ENCODE results near the gene SPEM1. TPM values are rescaled to one million over a fixed set of nuclear protein-coding genes. Genes with fewer than 3 reads are reported as not detected.

SPEM1 gene
- total and polyA plus RNA-seq, 5 donors: not detected

GRCh38 chr17:7437369-7437863 lies 17.3 kb downstream of the SPEM1 start:
- intact Hi-C loops (cut with DNase I): loop anchor here (5.0 to 10.0 kb wide), 5 partner anchors 40 to 127 kb away; partner anchors contain the start of genes TMEM95 (in 3 of the 4), KCTD11 (in 2 of the 4), ZBTB4 (in 2 of the 4) and SENP3 (in 1 of the 4)
- Histone ChIP-seq H3K4me3 (ENCODE audit: low read length) (peak overlapping the region; percentile 42), H3K27me3 (ENCODE audit: control insufficient read depth, insufficient read depth) (no peaks in the 10 kb centered on the region), H3K9me3 (ENCODE audit: control insufficient read depth, low read length) (no peaks in the 10 kb centered on the region), H3K27ac (ENCODE audit: low read length) (peak overlapping the region; percentile 77), H3K4me1 (ENCODE audit: control insufficient read depth, insufficient read depth, low read length) (no peaks in the 10 kb centered on the region)
- ATAC-seq (no peak), DNase-seq (peak in 1 of 3 donors; percentile 66)
- 20% methylated on average over 31 of the region's 31 CpGs for WGBS

GRCh38 chr17:7437950-7438614 lies 18.0 kb downstream of the SPEM1 start:
- intact Hi-C loops (cut with DNase I): loop anchor here (5.0 to 10.0 kb wide), 5 partner anchors 39 to 127 kb away; partner anchors contain the start of genes TMEM95 (in 3 of the 4), KCTD11 (in 2 of the 4), ZBTB4 (in 2 of the 4) and SENP3 (in 1 of the 4)
- Histone ChIP-seq H3K9me3 (ENCODE audit: control insufficient read depth, low read length) (no peaks in the 10 kb centered on the region), H3K27me3 (ENCODE audit: control insufficient read depth, insufficient read depth) (no peaks in the 10 kb centered on the region), H3K27ac (ENCODE audit: low read length) (peak overlapping the region; percentile 77), H3K4me1 (ENCODE audit: control insufficient read depth, insufficient read depth, low read length) (no peaks in the 10 kb centered on the region), H3K4me3 (ENCODE audit: low read length) (peak overlapping the region; percentile 42)
- peak; percentile 36 to 39 for ATAC-seq
- peak; percentile 86 to 94 (median 93) for DNase-seq
- WGBS: 5% methylated on average over 48 of the region's 48 CpGs

GRCh38 chr17:7438656-7439460 lies 18.7 kb downstream of the SPEM1 start:
- Histone ChIP-seq H3K9me3 (ENCODE audit: control insufficient read depth, low read length) (no peaks in the 10 kb centered on the region), H3K4me3 (ENCODE audit: low read length) (peak overlapping the region; percentile 51), H3K4me1 (ENCODE audit: control insufficient read depth, insufficient read depth, low read length) (no peaks in the 10 kb centered on the region), H3K27ac (ENCODE audit: low read length) (peak overlapping the region; percentile 77), H3K27me3 (ENCODE audit: control insufficient read depth, insufficient read depth) (no peaks in the 10 kb centered on the region)
- ATAC-seq: no peak
- 42% methylated on average over 11 of the region's 11 CpGs for WGBS
- intact Hi-C loops (cut with DNase I): loop anchor here (5.0 to 10.0 kb wide), 5 partner anchors 38 to 126 kb away; partner anchors contain the start of genes TMEM95 (in 3 of the 4), KCTD11 (in 2 of the 4), ZBTB4 (in 2 of the 4) and SENP3 (in 1 of the 4)
- DNase-seq: peak in 1 of 3 donors; percentile 10

- Histone ChIP-seq H3K4me1 (ENCODE audit: control insufficient read depth, insufficient read depth, low read length) (no peaks in the 10 kb centered on the region), H3K9me3 (ENCODE audit: control insufficient read depth, low read length) (no peaks in the 10 kb centered on the region), H3K27ac (ENCODE audit: low read length) (peak within 1 kb of the TSS; percentile 77), H3K27me3 (ENCODE audit: control insufficient read depth, insufficient read depth) (no peaks in the 10 kb centered on the region), H3K4me3 (ENCODE audit: low read length) (peak within 1 kb of the TSS; percentile 51)
- ATAC-seq (no peak), DNase-seq (peak in 2 of 3 donors; percentile 63 to 66)
- intact Hi-C loops (cut with DNase I): loop anchor here (5.0 to 10.0 kb wide), 5 partner anchors 38 to 125 kb away; partner anchors contain the start of genes TMEM95 (in 3 of the 4), KCTD11 (in 2 of the 4), ZBTB4 (in 2 of the 4) and SENP3 (in 1 of the 4)
- WGBS: 1% methylated on average over 50 of the region's 50 CpGs
Measured at GRCh38 chr17:7439462-7440112, 19.5 kb downstream of the SPEM1 start, which contains the start of gene FGF11. Gene FGF11, plus strand, starts transcription at chr17:7439512. Its CDS starts 109 bp downstream, at chr17:7439621.

GRCh38 chr17:7440113-7440833 lies 20.1 kb downstream of the SPEM1 start:
- ATAC-seq: peak; percentile 0 to 1
- Histone ChIP-seq H3K4me3 (ENCODE audit: low read length) (peak overlapping the region; percentile 51), H3K4me1 (ENCODE audit: control insufficient read depth, insufficient read depth, low read length) (no peaks in the 10 kb centered on the region), H3K9me3 (ENCODE audit: control insufficient read depth, low read length) (no peaks in the 10 kb centered on the region), H3K27ac (ENCODE audit: low read length) (peak overlapping the region; percentile 65), H3K27me3 (ENCODE audit: control insufficient read depth, insufficient read depth) (no peaks in the 10 kb centered on the region)
- intact Hi-C loops (cut with DNase I): no loop called here
- DNase-seq: peak; percentile 72 to 89 (median 87)
- WGBS: 3% methylated on average over 46 of the region's 46 CpGs

- H3K4me1 ChIP-seq (ENCODE audit: control insufficient read depth, insufficient read depth, low read length): no peaks in the 10 kb centered on the region
- intact Hi-C loops (cut with DNase I): no loop called here
- H3K9me3 ChIP-seq (ENCODE audit: control insufficient read depth, low read length): no peaks in the 10 kb centered on the region
- WGBS: 8% methylated on average over 12 of the region's 12 CpGs
- peak overlapping the region; percentile 51 for H3K4me3 ChIP-seq (ENCODE audit: low read length)
- peak overlapping the region; percentile 65 for H3K27ac ChIP-seq (ENCODE audit: low read length)
- H3K27me3 ChIP-seq (ENCODE audit: control insufficient read depth, insufficient read depth): no peaks in the 10 kb centered on the region
- DNase-seq (peak; percentile 68 to 88 (median 84)), ATAC-seq (peak; percentile 1 to 4)
Measured at GRCh38 chr17:7440834-7441195, 20.7 kb downstream of the SPEM1 start.

GRCh38 chr17:7441266-7441665 lies 21.1 kb downstream of the SPEM1 start:
- H3K27ac ChIP-seq (ENCODE audit: low read length): no peak overlapping the region
- ATAC-seq: no peak
- WGBS: 58% methylated on average over 7 of the region's 7 CpGs
- H3K4me1 ChIP-seq (ENCODE audit: control insufficient read depth, insufficient read depth, low read length): no peaks in the 10 kb centered on the region
- peak in 2 of 3 donors; percentile 18 to 41 for DNase-seq
- H3K9me3 ChIP-seq (ENCODE audit: control insufficient read depth, low read length): no peaks in the 10 kb centered on the region
- intact Hi-C loops (cut with DNase I): no loop called here
- no peak overlapping the region for H3K4me3 ChIP-seq (ENCODE audit: low read length)
- no peaks in the 10 kb centered on the region for H3K27me3 ChIP-seq (ENCODE audit: control insufficient read depth, insufficient read depth)

- WGBS: 95% methylated on average over 2 of the region's 2 CpGs
- no peak overlapping the region for H3K4me3 ChIP-seq (ENCODE audit: low read length)
- H3K9me3 ChIP-seq (ENCODE audit: control insufficient read depth, low read length): no peaks in the 10 kb centered on the region
- no peaks in the 10 kb centered on the region for H3K27me3 ChIP-seq (ENCODE audit: control insufficient read depth, insufficient read depth)
- intact Hi-C loops (cut with DNase I): no loop called here
- H3K27ac ChIP-seq (ENCODE audit: low read length): no peak overlapping the region
- DNase-seq (peak in 1 of 3 donors; percentile 25), ATAC-seq (no peak)
- no peaks in the 10 kb centered on the region for H3K4me1 ChIP-seq (ENCODE audit: control insufficient read depth, insufficient read depth, low read length)
Measured at GRCh38 chr17:7442142-7442541, 22.0 kb downstream of the SPEM1 start.

- no peaks in the 10 kb centered on the region for H3K9me3 ChIP-seq (ENCODE audit: control insufficient read depth, low read length)
- ATAC-seq (no peak), DNase-seq (peak in 2 of 3 donors; percentile 51 to 55)
- no peak overlapping the region for H3K4me3 ChIP-seq (ENCODE audit: low read length)
- H3K27me3 ChIP-seq (ENCODE audit: control insufficient read depth, insufficient read depth): no peaks in the 10 kb centered on the region
- no peaks in the 10 kb centered on the region for H3K4me1 ChIP-seq (ENCODE audit: control insufficient read depth, insufficient read depth, low read length)
- WGBS: 83% methylated on average over 7 of the region's 7 CpGs
- H3K27ac ChIP-seq (ENCODE audit: low read length): no peak overlapping the region
- intact Hi-C loops (cut with DNase I): no loop called here
Measured at GRCh38 chr17:7443499-7444485, 23.7 kb downstream of the SPEM1 start.
